Astrocyte (in vitro differentiated cells and primary cell): Measurements from ENCODE around the gene UBE2D2. TPM values are rescaled to one million over a fixed set of nuclear protein-coding genes. Genes with fewer than 3 reads are reported as not detected.

Experiments used
- DNase-seq: peaks from one replicate; pipeline ENCODE4 v3.0.0-alpha.2; 2010; ENCODE audit warnings: low read depth
- FAIRE-seq: peaks from 2 replicates; lab custom pipeline; 2011; peaks lifted over from hg19 to GRCh38; lab: Jason Lieb, UNC
- H2AFZ ChIP-seq: 2 replicates; pipeline ENCODE4 v1.6.0; 2012; ENCODE audit warnings: low read depth, low read length, inconsistent platforms
- H3K27ac ChIP-seq: 2 replicates; pipeline ENCODE4 v1.5.1; 2011; ENCODE audit warnings: low read depth, low read length, inconsistent platforms
- H3K27me3 ChIP-seq: 2 replicates; pipeline ENCODE4 v1.6.0; 2011; ENCODE audit warnings: low read length, inconsistent platforms; ENCODE audit not compliant: insufficient read depth
- H3K36me3 ChIP-seq: 2 replicates; pipeline ENCODE4 v1.5.1; 2011; ENCODE audit warnings: low read length, inconsistent platforms; ENCODE audit not compliant: insufficient read depth
- H3K4me1 ChIP-seq: 2 replicates; pipeline ENCODE4 v1.5.1; 2011; ENCODE audit warnings: low read length, inconsistent platforms; ENCODE audit not compliant: insufficient read depth
- H3K4me2 ChIP-seq: 2 replicates; pipeline ENCODE4 v1.6.0; 2012; ENCODE audit warnings: low read length, inconsistent platforms
- H3K4me3 ChIP-seq: 2 replicates; pipeline ENCODE4 v1.5.1; 2011; ENCODE audit warnings: low read depth, mild to moderate bottlenecking, low read length, inconsistent platforms; ENCODE audit not compliant: insufficient read depth
- H3K79me2 ChIP-seq: 2 replicates; pipeline ENCODE4 v1.6.0; 2012; ENCODE audit warnings: mild to moderate bottlenecking, low read length, inconsistent platforms; ENCODE audit not compliant: insufficient read depth
- H3K9ac ChIP-seq: 2 replicates; pipeline ENCODE4 v1.6.0; 2012; ENCODE audit warnings: mild to moderate bottlenecking, low read length, inconsistent platforms
- H3K9me3 ChIP-seq: 2 replicates; pipeline ENCODE4 v1.5.1; 2012; ENCODE audit warnings: low read depth, mild to moderate bottlenecking, low read length, inconsistent platforms; ENCODE audit not compliant: insufficient read depth
- H4K20me1 ChIP-seq: 2 replicates; pipeline ENCODE4 v1.6.0; 2012; ENCODE audit warnings: low read length, inconsistent platforms; ENCODE audit not compliant: insufficient read depth
- H3K27ac Mint-ChIP-seq: one replicate; pipeline ENCODE4 v1.8.0; 2021; ENCODE audit warnings: mild to moderate bottlenecking, mixed read lengths; ENCODE audit not compliant: unreplicated experiment
- H3K27me3 Mint-ChIP-seq: one replicate; pipeline ENCODE4 v1.8.0; 2021; ENCODE audit warnings: low read depth, mixed read lengths; ENCODE audit not compliant: unreplicated experiment
- H3K36me3 Mint-ChIP-seq: one replicate; pipeline ENCODE4 v1.8.0; 2021; ENCODE audit warnings: low read depth, mixed read lengths; ENCODE audit not compliant: unreplicated experiment
- H3K4me1 Mint-ChIP-seq: one replicate; pipeline ENCODE4 v1.8.0; 2021; ENCODE audit warnings: low read depth, mixed read lengths; ENCODE audit not compliant: unreplicated experiment
- H3K4me3 Mint-ChIP-seq: one replicate; pipeline ENCODE4 v1.8.0; 2021; ENCODE audit warnings: mild to moderate bottlenecking, moderate library complexity, mixed read lengths; ENCODE audit not compliant: unreplicated experiment
- H3K9me3 Mint-ChIP-seq: one replicate; pipeline ENCODE4 v1.8.0; 2021; ENCODE audit warnings: mild to moderate bottlenecking, mixed read lengths; ENCODE audit not compliant: unreplicated experiment
- CTCF ChIP-seq: IDR thresholded peaks from 2 replicates; pipeline ENCODE4 v1.5.1; 2011; ENCODE audit warnings: low read depth, mild to moderate bottlenecking, inconsistent platforms, low read length, moderate library complexity; ENCODE audit not compliant: insufficient read depth
- EZH2 ChIP-seq: IDR thresholded peaks from 2 replicates; pipeline ENCODE4 v1.6.1; 2012; ENCODE audit warnings: mild to moderate bottlenecking, low read length, inconsistent platforms; ENCODE audit not compliant: insufficient read depth
- total RNA-seq: library from RNA; stranded (reverse); gene quantifications from 2 replicates; pipeline ENCODE4 v1.2.1, GENCODE V29; 2021

The UBE2D2 gene
- total RNA-seq, 1 donor from 2014 or later, result 169 TPM

- no peak for TF ChIP-seq CTCF
- TF ChIP-seq EZH2, result no peak
- DNase-seq, result no peak
- Mint-ChIP-seq H3K4me1 (peaks cover 56% of the 10 kb centered on the region), H3K27ac (no peak overlapping the region), H3K27me3 (no peaks in the 10 kb centered on the region), H3K36me3 (peaks cover 2% of the 10 kb centered on the region), H3K9me3 (no peaks in the 10 kb centered on the region), H3K4me3 (no peak overlapping the region)
- H3K4me2 ChIP-seq, result no peak overlapping the region
- peaks cover 75% of the 10 kb centered on the region for H4K20me1 ChIP-seq
- H3K4me1 ChIP-seq, result peaks cover 73% of the 10 kb centered on the region
- H2AFZ ChIP-seq, result no peak overlapping the region
- no peak overlapping the region for H3K4me3 ChIP-seq
- peaks cover 96% of the 10 kb centered on the region for H3K79me2 ChIP-seq
- H3K27ac ChIP-seq, result no peak overlapping the region
- no peaks in the 10 kb centered on the region for H3K36me3 ChIP-seq
- FAIRE-seq, result no peak
- no peaks in the 10 kb centered on the region for H3K9me3 ChIP-seq
- H3K9ac ChIP-seq, result no peak overlapping the region
- no peaks in the 10 kb centered on the region for H3K27me3 ChIP-seq
Observed at GRCh38 chr5:139664727-139665351, 103.7 kb downstream of the UBE2D2 start.

DNA sequence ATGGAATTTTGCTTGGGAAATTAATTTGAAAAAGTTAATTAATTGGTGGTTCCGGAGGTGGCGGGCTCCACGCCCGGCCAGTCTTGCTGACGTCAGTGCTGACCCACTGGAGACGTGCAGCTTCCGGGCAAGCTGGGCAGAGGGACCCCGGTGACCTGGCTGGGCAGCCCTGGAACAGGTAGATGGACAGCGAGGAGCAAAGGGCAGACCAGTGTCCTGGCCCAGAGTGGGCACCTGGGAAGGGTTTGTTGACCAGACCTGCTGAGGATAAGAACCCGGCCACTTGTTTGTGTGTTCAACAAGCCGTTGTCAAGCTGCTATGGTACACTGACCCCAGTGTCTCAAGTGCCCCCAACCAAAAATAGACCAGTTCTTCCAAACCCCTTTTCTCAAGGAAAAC is 104.5 kb downstream of the UBE2D2 start:
- no peaks in the 10 kb centered on the region for H3K9me3 ChIP-seq
- no peaks in the 10 kb centered on the region for H3K36me3 ChIP-seq
- no peak overlapping the region for H3K9ac ChIP-seq
- no peak overlapping the region for H3K4me3 Mint-ChIP-seq
- H3K36me3 Mint-ChIP-seq, result peaks cover 5% of the 10 kb centered on the region
- no peak overlapping the region for H3K4me2 ChIP-seq
- H3K4me3 ChIP-seq, result no peak overlapping the region
- H2AFZ ChIP-seq, result no peak overlapping the region
- FAIRE-seq (no peak), DNase-seq (no peak)
- H3K27ac ChIP-seq, result no peak overlapping the region
- no peaks in the 10 kb centered on the region for H3K9me3 Mint-ChIP-seq
- TF ChIP-seq EZH2 (no peak), CTCF (no peak)
- H3K27ac Mint-ChIP-seq, result no peak overlapping the region
- peaks cover 82% of the 10 kb centered on the region for H4K20me1 ChIP-seq
- peaks cover 96% of the 10 kb centered on the region for H3K79me2 ChIP-seq
- no peaks in the 10 kb centered on the region for H3K27me3 ChIP-seq
- peaks cover 57% of the 10 kb centered on the region for H3K4me1 Mint-ChIP-seq
- no peaks in the 10 kb centered on the region for H3K27me3 Mint-ChIP-seq
- H3K4me1 ChIP-seq, result peaks cover 73% of the 10 kb centered on the region

- no peak overlapping the region for H3K4me3 ChIP-seq
- H3K27me3 ChIP-seq, result no peaks in the 10 kb centered on the region
- TF ChIP-seq CTCF (no peak), EZH2 (no peak)
- peaks cover 74% of the 10 kb centered on the region for H3K4me1 ChIP-seq
- FAIRE-seq (no peak), DNase-seq (no peak)
- no peaks in the 10 kb centered on the region for H3K27me3 Mint-ChIP-seq
- peaks cover 100% of the 10 kb centered on the region for H3K79me2 ChIP-seq
- peak overlapping the region; percentile 16 for H3K4me3 Mint-ChIP-seq
- no peaks in the 10 kb centered on the region for H3K9me3 Mint-ChIP-seq
- H3K4me2 ChIP-seq, result peak overlapping the region; percentile 82
- H3K36me3 Mint-ChIP-seq, result peaks cover 7% of the 10 kb centered on the region
- H3K9me3 ChIP-seq, result no peaks in the 10 kb centered on the region
- peak overlapping the region; percentile 82 for H3K9ac ChIP-seq
- H3K27ac Mint-ChIP-seq, result peak overlapping the region; percentile 42
- H3K36me3 ChIP-seq, result no peaks in the 10 kb centered on the region
- H2AFZ ChIP-seq, result no peak overlapping the region
- H4K20me1 ChIP-seq, result peaks cover 85% of the 10 kb centered on the region
- peaks cover 55% of the 10 kb centered on the region for H3K4me1 Mint-ChIP-seq
- peak overlapping the region; percentile 30 for H3K27ac ChIP-seq
Observed at GRCh38 chr5:139666551-139666950, 105.4 kb downstream of the UBE2D2 start.
